ENCODE measurements around the gene PLAC8.
"Not testable (repeated sequence)": the region's sequence is repeated elsewhere in the genome, so short reads cannot be mapped to it uniquely, and the experiment has no call there.

PLAC8 gene

GRCh38 chr4:83112231-83112630, 2.3 kb downstream of the PLAC8 start:
- no peak for DNase-seq (ENCODE audit: low read depth in 3 of 3)

GRCh38 chr4:83111751-83112141, 2.8 kb downstream of the PLAC8 start:
- not testable (repeated sequence) for DNase-seq (ENCODE audit: low read depth in 3 of 3)

- DNase-seq (ENCODE audit: low read depth in 3 of 3), result no peak
Measured at GRCh38 chr4:83110970-83111750, 3.4 kb downstream of the PLAC8 start.

- peak; percentile 79 to 80 (median 80) for DNase-seq (ENCODE audit: low read depth in 3 of 3)
Measured at GRCh38 chr4:83110223-83110945, 4.1 kb downstream of the PLAC8 start.

- DNase-seq (ENCODE audit: low read depth in 3 of 3), result peak in 1 of 3 experiments; percentile 42
Measured at GRCh38 chr4:83109480-83110222, 4.9 kb downstream of the PLAC8 start.

- DNase-seq (ENCODE audit: low read depth in 3 of 3), result no peak
Measured at GRCh38 chr4:83108101-83108861, 6.2 kb downstream of the PLAC8 start.

GRCh38 chr4:83107631-83108030, 6.9 kb downstream of the PLAC8 start:
- no peak for DNase-seq (ENCODE audit: low read depth in 3 of 3)

GRCh38 chr4:83104991-83105390, 9.5 kb downstream of the PLAC8 start:
- no peak for DNase-seq (ENCODE audit: low read depth in 3 of 3)

- no peak for DNase-seq (ENCODE audit: low read depth in 3 of 3)
Measured at GRCh38 chr4:83096397-83096796, 18.1 kb downstream of the PLAC8 start.

- no peak for DNase-seq (ENCODE audit: low read depth in 3 of 3)
Measured at GRCh38 chr4:83093060-83093640, 21.4 kb downstream of the PLAC8 start.

GRCh38 chr4:83089410-83090157, 24.9 kb downstream of the PLAC8 start:
- no peak for DNase-seq (ENCODE audit: low read depth in 3 of 3)

- not testable (repeated sequence) for DNase-seq (ENCODE audit: low read depth in 3 of 3)
Measured at GRCh38 chr4:83084956-83085355, 29.6 kb downstream of the PLAC8 start.

GRCh38 chr4:83083925-83084475, 30.5 kb downstream of the PLAC8 start:
- DNase-seq (ENCODE audit: low read depth in 3 of 3), result peak in 1 of 3 experiments; percentile 22

GRCh38 chr4:83082777-83083176, 31.8 kb downstream of the PLAC8 start:
- no peak for DNase-seq (ENCODE audit: low read depth in 3 of 3)

- no peak for DNase-seq (ENCODE audit: low read depth in 3 of 3)
Measured at GRCh38 chr4:83080561-83080960, 34.0 kb downstream of the PLAC8 start.

- DNase-seq (ENCODE audit: low read depth in 3 of 3), result no peak
Measured at GRCh38 chr4:83075311-83076095, 39.0 kb downstream of the PLAC8 start.

- not testable (repeated sequence) for DNase-seq (ENCODE audit: low read depth in 3 of 3)
Measured at GRCh38 chr4:83074783-83075182, 39.7 kb downstream of the PLAC8 start.

GRCh38 chr4:83074086-83074704, 40.3 kb downstream of the PLAC8 start:
- DNase-seq (ENCODE audit: low read depth in 3 of 3), result peak in 1 of 3 experiments; percentile 46

- no peak for DNase-seq (ENCODE audit: low read depth in 3 of 3)
Measured at GRCh38 chr4:83071116-83071515, 43.4 kb downstream of the PLAC8 start.
